ENCODE measurements around the gene ONECUT3. TPM values are rescaled to one million over a fixed set of nuclear protein-coding genes. Genes with fewer than 3 reads are reported as not detected.
A peak's percentile ranks its signal among the peaks of the same experiment; 100 is the strongest.

Gene ONECUT3
- total and polyA plus RNA-seq, 9 of the 15 experiments (the other 6 are each of a cell fraction or from before 2014, with no cell fraction given), result not detected

DNA sequence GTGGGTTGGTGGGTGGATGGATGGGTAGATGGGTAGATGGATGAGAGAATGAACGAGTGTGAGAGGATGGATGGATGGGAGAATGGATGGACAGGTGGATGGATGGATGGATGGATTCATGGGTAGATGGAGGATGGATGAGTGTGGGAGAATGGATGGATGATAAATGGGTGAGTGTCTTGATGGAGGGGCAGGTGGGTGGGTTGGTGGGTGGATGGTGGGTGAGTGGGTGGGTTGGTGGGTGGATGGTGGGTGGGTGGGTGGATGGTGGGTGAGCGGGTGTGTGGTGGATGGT is 35.4 kb upstream of the ONECUT3 start:
- 0 out of 2 replicates have a peak, but pooled peaks cover 4% of the 10 kb centered on the region for H4K20me1 ChIP-seq (replicated peaks; ENCODE audit: control insufficient read depth, insufficient read depth, low read length)
- H3K27me3 ChIP-seq (ENCODE audit: control insufficient read depth in 2 of 2, insufficient read depth in 2 of 2, low read length in 2 of 2), result peaks cover 3 to 30% of the 10 kb centered on the region in 2 experiments
- TF ChIP-seq EGR1 (conservative IDR thresholded peaks at IDR 0.05) (peak; percentile 57), SLC30A9 (CRISPR knock-in tag; IDR thresholded peaks at IDR 0.05) (no peak), HDAC1 (IDR thresholded peaks at IDR 0.05) (0 out of 4 replicates have a peak, but pooled peaks of 1 of the 2 experiments have one; percentile 10)
- no peaks in the 10 kb centered on the region for H3K9me3 ChIP-seq (replicated peaks; ENCODE audit: control insufficient read depth, insufficient read depth, low read depth, low read length)
- intact Hi-C loops (cut with micrococcal nuclease) (no loop called here), in situ Hi-C loops (cut with MboI) (no loop called here)
- H3K4me2 ChIP-seq (ENCODE audit: insufficient read depth, low read length), result no peak overlapping the region
- ChIA-PET CTCF (ENCODE audit: low intra/inter-chr PET ratio) (no interaction called here), POLR2A (interaction anchor here (0.6 kb wide), 1 partner anchor 262 kb away, joined by 4 read pairs; no protein-coding TSS in a partner anchor)
- no peaks in the 10 kb centered on the region for H3K36me3 ChIP-seq (ENCODE audit: control insufficient read depth, insufficient read depth, low read length)
- no peaks in the 10 kb centered on the region for H3K9me1 ChIP-seq (ENCODE audit: control insufficient read depth, insufficient read depth, low read length)
- FAIRE-seq (no peak), ATAC-seq (no peak), DNase-seq (ENCODE audit: extremely low read depth in 1 of 4, low spot score in 3 of 4) (no peak)
- no TSS peak for BruUV-seq (replicated peaks)
- no peak overlapping the region for H2AFZ ChIP-seq (ENCODE audit: low read depth, low read length)
- peaks cover 0 to 17% of the 10 kb centered on the region in 2 experiments; a peak in 2 of 5 replicates for H3K4me1 ChIP-seq (replicated peaks in 1 of 2; ENCODE audit: control insufficient read depth in 2 of 2, insufficient read depth in 2 of 2, low read length in 2 of 2)
- H3K4me3 ChIP-seq, result no peak overlapping the region
- no peak overlapping the region for H3K27ac ChIP-seq (ENCODE audit: extremely low read depth, low read depth, low read length)
- 0% methylated on average over 1 of the region's 2 CpGs for WGBS (ENCODE audit: insufficient coverage, low coverage, missing lambda C conversion rate)
- no peaks in the 10 kb centered on the region for H3K79me2 ChIP-seq (ENCODE audit: control insufficient read depth, insufficient read depth, low read length)
- no peak overlapping the region for H3K9ac ChIP-seq (ENCODE audit: insufficient read depth in 1 of 2, low read depth in 2 of 2, low read length in 2 of 2)

DNA sequence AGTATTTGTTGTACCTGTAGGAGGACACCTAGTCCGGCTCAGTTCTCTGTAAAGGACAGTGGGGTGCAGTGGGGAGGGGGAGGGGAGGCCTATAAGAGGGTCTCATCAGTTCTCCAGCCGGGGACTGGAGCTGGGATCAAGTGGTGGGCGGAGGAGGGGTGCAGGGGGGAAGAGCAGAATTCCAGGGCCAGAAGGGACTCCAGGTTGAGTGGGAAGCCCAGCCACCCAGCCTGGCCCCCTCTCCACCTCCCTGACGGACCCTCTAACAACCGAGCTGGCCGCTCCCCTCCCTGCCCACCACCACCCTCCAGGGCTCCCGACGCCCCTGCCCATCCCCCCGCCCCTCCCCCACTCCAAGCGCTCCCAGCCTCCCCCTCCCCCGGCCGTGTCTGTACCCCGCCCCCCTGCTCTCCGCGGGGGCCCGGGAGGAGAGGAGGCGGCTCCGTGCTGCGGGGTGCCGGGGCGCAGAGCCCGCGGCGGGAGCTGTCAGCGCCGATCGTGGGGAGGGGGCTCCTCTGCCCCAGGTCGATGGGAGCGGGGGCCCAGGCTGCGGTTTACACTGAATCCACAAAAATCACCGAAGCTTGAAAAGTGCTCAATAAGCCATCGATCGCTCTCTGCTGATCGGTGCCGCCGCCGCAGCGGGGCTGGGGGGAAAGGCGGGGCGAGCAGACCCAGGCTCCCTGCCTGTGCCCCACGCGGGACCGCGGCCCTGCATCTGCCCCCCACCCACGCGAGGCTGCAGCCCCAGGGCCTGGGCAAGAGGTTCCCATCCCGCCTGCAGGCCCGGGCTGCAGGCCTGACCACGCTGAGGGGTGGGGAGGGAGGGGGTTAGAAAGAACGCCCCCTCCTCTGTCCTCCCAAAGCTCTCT is 34.6 kb upstream of the ONECUT3 start:
- H3K9me1 ChIP-seq (ENCODE audit: control insufficient read depth, insufficient read depth, low read length), result no peaks in the 10 kb centered on the region
- DNase-seq (ENCODE audit: extremely low read depth in 1 of 4, low spot score in 3 of 4) (peak in 2 of 4 experiments; percentile 58 to 61), FAIRE-seq (no peak), ATAC-seq (no peak)
- H3K9me3 ChIP-seq (replicated peaks; ENCODE audit: control insufficient read depth, insufficient read depth, low read depth, low read length), result no peaks in the 10 kb centered on the region
- H4K20me1 ChIP-seq (replicated peaks; ENCODE audit: control insufficient read depth, insufficient read depth, low read length), result 0 out of 2 replicates have a peak, but pooled peaks cover 4% of the 10 kb centered on the region
- POLR2A ChIA-PET, result interaction anchor here (0.6 to 0.9 kb wide), 2 partner anchors 9 to 263 kb away, joined by 3 to 4 read pairs; no protein-coding TSS in a partner anchor
- no peak overlapping the region for H3K4me2 ChIP-seq (ENCODE audit: insufficient read depth, low read length)
- TF ChIP-seq, protein P1, sequence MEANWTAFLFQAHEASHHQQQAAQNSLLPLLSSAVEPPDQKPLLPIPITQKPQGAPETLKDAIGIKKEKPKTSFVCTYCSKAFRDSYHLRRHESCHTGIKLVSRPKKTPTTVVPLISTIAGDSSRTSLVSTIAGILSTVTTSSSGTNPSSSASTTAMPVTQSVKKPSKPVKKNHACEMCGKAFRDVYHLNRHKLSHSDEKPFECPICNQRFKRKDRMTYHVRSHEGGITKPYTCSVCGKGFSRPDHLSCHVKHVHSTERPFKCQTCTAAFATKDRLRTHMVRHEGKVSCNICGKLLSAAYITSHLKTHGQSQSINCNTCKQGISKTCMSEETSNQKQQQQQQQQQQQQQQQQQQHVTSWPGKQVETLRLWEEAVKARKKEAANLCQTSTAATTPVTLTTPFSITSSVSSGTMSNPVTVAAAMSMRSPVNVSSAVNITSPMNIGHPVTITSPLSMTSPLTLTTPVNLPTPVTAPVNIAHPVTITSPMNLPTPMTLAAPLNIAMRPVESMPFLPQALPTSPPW (CRISPR knock-in tag; IDR thresholded peaks at IDR 0.05), result peak; percentile 16; the same call in 1 of the 2 replicates
- TF ChIP-seq EGR1 (conservative IDR thresholded peaks at IDR 0.05) (no peak), ZBTB7A (IDR thresholded peaks at IDR 0.05; ENCODE audit: borderline replicate concordance, control insufficient read depth, low read depth, low read length) (0 out of 2 replicates have a peak, but pooled peaks have one; percentile 26), PCBP1 (IDR thresholded peaks at IDR 0.05; ENCODE audit: low read depth, low read length, poor library complexity, severe bottlenecking) (peak; percentile 60), SAFB (IDR thresholded peaks at IDR 0.05; ENCODE audit: borderline replicate concordance, low read depth, low read length) (peak; percentile 95)
- CTCF ChIA-PET (ENCODE audit: low intra/inter-chr PET ratio), result no interaction called here
- in situ Hi-C loops (cut with MboI) (no loop called here), intact Hi-C loops (cut with micrococcal nuclease) (no loop called here)
- peaks cover 3 to 28% of the 10 kb centered on the region in 2 experiments; a peak in 4 of 5 replicates for H3K27me3 ChIP-seq (ENCODE audit: control insufficient read depth in 2 of 2, insufficient read depth in 2 of 2, low read length in 2 of 2)
- no peak overlapping the region for H3K4me3 ChIP-seq
- peak overlapping the region in 1 of 2 experiments; percentile 64; a peak in 1 of 4 replicates for H3K9ac ChIP-seq (ENCODE audit: insufficient read depth in 1 of 2, low read depth in 2 of 2, low read length in 2 of 2)
- H3K79me2 ChIP-seq (ENCODE audit: control insufficient read depth, insufficient read depth, low read length), result no peaks in the 10 kb centered on the region
- H3K27ac ChIP-seq (ENCODE audit: extremely low read depth, low read depth, low read length), result no peak overlapping the region
- no peaks in the 10 kb centered on the region for H3K36me3 ChIP-seq (ENCODE audit: control insufficient read depth, insufficient read depth, low read length)
- H2AFZ ChIP-seq (ENCODE audit: low read depth, low read length), result no peak overlapping the region
- BruUV-seq (replicated peaks), result no TSS peak
- WGBS (ENCODE audit: insufficient coverage, low coverage, missing lambda C conversion rate), result 30% methylated on average over 10 of the region's 50 CpGs
- peaks cover 0 to 17% of the 10 kb centered on the region in 2 experiments; a peak in 2 of 5 replicates for H3K4me1 ChIP-seq (replicated peaks in 1 of 2; ENCODE audit: control insufficient read depth in 2 of 2, insufficient read depth in 2 of 2, low read length in 2 of 2)
